Naive thymus-derived CD8-positive, alpha-beta T cell (primary cell): ENCODE data around the gene WDR18. TPM values are rescaled to one million over a fixed set of nuclear protein-coding genes. Genes with fewer than 3 reads are reported as not detected.
A peak's percentile ranks its signal among the peaks of the same experiment; 100 is the strongest.

Source experiments
- ATAC-seq, 2 donors: fragments of 150-1000 bp; cut with Tn5 transposase in 1 of 2; sonication (Bioruptor Pico), chemical (Tn5 transposase) in 1 of 2; 1 replicate in 1 of 2; 2 replicates in 1 of 2; pipeline ENCODE4 v1.10.0; 2021; ENCODE audit warnings: mild to moderate bottlenecking in 2 of 2, moderate library complexity in 2 of 2
- POLR2A ChIA-PET: fragments of 350-600 bp; sonication (Branson Sonifier 250); formaldehyde crosslinking; loops from one replicate; lab custom pipeline; 2021; ENCODE audit warnings: antibody characterized with exemption; lab: Charles Lee
- DNase-seq, 10 donors: peaks; one replicate each; pipeline versions ENCODE4 v3.0.0 to v3.0.0-alpha.2; 2020 to 2022
- H3K27ac Mint-ChIP-seq, 10 donors: one replicate each; pipeline ENCODE4 v1.8.0; 2020 to 2022; ENCODE audit warnings: mild to moderate bottlenecking in 10 of 10, mixed read lengths in 10 of 10, moderate library complexity in 4 of 10, inconsistent platforms in 1 of 10
- H3K27me3 Mint-ChIP-seq, 5 donors: one replicate each; pipeline ENCODE4 v1.8.0; 2021 to 2022; ENCODE audit warnings: mixed read lengths in 5 of 5
- H3K36me3 Mint-ChIP-seq, 3 donors: one replicate each; pipeline ENCODE4 v1.8.0; 2020 to 2022; ENCODE audit warnings: mixed read lengths in 3 of 3, mild to moderate bottlenecking in 2 of 3, inconsistent platforms in 1 of 3
- H3K4me1 Mint-ChIP-seq, 4 donors: one replicate each; pipeline ENCODE4 v1.8.0; 2021 to 2022; ENCODE audit warnings: mixed read lengths in 4 of 4
- H3K4me3 Mint-ChIP-seq, 10 donors: one replicate each; pipeline ENCODE4 v1.8.0; 2020 to 2022; ENCODE audit warnings: mild to moderate bottlenecking in 10 of 10, mixed read lengths in 10 of 10, moderate library complexity in 6 of 10, inconsistent platforms in 1 of 10
- H3K9me3 Mint-ChIP-seq, 9 donors: one replicate each; pipeline ENCODE4 v1.8.0; 2020 to 2022; ENCODE audit warnings: mixed read lengths in 9 of 9, mild to moderate bottlenecking in 3 of 9, inconsistent platforms in 1 of 9, moderate library complexity in 1 of 9
- polyA plus RNA-seq, 3 donors: library from polyadenylated mRNA; unstranded; fragments of 300-500 nt; fragmentation: Illumina TruSeq; gene quantifications; one replicate each; pipeline ENCODE4 v1.2.3, GENCODE V29; 2021
- total RNA-seq, 8 experiments: library from RNA in 2 of 8; stranded (reverse) in 2 of 8; gene quantifications; one replicate each; pipeline ENCODE4 v1.2.3 and lab custom pipeline; 2021 to 2026

WDR18 gene
- total and polyA plus RNA-seq, 5 experiments from 2014 or later: 50.6 to 72.7 (median 54.1) TPM

DNA sequence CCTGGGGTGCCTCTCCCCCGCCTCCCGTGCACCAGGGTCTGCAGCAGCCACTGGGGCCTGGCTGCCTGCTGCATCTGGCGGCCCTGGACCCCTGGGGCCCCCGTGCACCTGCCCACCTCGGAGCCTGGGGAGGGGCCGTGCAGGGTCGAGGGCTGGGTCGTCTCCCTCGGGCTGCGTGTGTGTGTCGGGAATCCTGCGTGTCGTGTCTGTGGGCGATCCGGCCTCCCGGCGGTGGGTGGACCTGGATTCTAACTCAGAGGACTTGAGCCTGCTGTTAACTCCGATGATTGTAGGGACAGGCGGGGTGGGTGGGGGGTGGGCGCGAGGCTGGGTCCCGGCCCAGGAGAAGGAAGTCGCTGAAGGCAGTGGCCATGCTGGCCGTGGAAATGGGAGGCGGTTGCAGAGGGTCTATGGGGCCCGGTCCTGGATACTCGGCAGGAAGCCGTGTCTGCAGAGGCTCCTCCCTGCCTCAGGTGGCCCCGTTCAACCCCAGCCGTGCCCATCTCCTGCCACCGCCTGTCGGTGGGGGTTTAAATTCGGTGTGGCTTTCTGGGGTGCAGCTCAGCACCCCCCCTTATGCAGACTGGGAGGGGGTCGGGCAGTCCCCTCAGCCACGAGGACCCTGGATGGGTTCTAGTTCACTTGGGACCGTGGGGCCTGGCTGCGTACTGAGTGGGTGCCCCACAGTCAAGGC, 9.4 kb upstream of the WDR18 start:
- ATAC-seq: no peak
- Mint-ChIP-seq H3K27me3 (no peaks in the 10 kb centered on the region), H3K9me3 (peaks cover 0 to 9% (median 0%) of the 10 kb centered on the region in 9 donors), H3K4me1 (no peaks in the 10 kb centered on the region), H3K27ac (no peak overlapping the region), H3K36me3 (peaks cover 2 to 14% (median 4%) of the 10 kb centered on the region in 3 donors), H3K4me3 (no peak overlapping the region)
- DNase-seq: no peak
- POLR2A ChIA-PET: no interaction called here

DNA sequence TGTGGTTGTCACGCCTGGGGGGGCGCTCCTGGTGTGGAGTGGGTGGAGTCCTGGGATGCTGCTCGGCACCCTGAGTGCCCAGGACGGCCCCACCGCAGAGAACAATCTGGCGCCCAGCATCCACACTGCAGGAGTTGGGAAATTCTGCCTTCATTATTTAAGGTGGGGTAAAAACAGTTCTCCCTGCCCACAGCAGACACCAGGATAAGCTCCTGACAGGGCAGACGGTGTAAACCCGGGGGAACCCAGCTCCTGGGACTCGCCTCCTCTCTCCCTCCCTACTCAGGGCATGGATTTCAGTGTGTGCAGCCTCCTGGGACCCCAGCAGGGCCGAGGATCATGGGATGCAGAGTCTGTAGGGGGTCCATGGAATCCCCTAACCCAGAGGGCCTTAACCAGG, 7.7 kb upstream of the WDR18 start:
- no peak for DNase-seq
- H3K27ac Mint-ChIP-seq: no peak overlapping the region
- no peaks in the 10 kb centered on the region for H3K27me3 Mint-ChIP-seq
- peaks cover 0 to 4% (median 2%) of the 10 kb centered on the region in 3 donors for H3K36me3 Mint-ChIP-seq
- POLR2A ChIA-PET: no interaction called here
- no peaks in the 10 kb centered on the region for H3K4me1 Mint-ChIP-seq
- no peak overlapping the region for H3K4me3 Mint-ChIP-seq
- no peaks in the 10 kb centered on the region for H3K9me3 Mint-ChIP-seq
- no peak for ATAC-seq

DNA sequence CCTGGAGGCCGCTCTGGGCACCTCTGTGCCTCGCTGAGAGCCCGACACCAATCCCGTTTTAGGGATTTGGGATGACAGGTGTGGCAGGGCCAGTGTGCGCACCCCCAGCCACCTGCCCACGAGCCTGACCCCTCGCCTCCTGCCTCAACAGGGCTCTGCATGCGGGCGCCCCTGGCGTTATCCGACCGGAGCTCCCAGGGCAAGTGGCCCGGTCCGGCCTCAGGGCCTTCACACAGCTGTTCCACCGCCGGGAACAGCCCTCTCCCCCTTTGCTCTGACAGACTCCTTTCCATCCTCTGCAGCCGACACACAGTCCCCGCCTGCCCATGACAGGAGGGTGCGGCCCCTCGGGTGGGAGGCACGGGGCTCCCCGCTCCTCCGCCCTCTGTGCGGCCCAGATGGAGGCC, 7.1 kb upstream of the WDR18 start:
- Mint-ChIP-seq H3K9me3 (no peaks in the 10 kb centered on the region), H3K4me1 (no peaks in the 10 kb centered on the region), H3K27me3 (no peaks in the 10 kb centered on the region), H3K27ac (no peak overlapping the region), H3K36me3 (peaks cover 0 to 4% (median 2%) of the 10 kb centered on the region in 3 donors), H3K4me3 (no peak overlapping the region)
- no peak for DNase-seq
- POLR2A ChIA-PET: no interaction called here
- ATAC-seq: no peak

DNA sequence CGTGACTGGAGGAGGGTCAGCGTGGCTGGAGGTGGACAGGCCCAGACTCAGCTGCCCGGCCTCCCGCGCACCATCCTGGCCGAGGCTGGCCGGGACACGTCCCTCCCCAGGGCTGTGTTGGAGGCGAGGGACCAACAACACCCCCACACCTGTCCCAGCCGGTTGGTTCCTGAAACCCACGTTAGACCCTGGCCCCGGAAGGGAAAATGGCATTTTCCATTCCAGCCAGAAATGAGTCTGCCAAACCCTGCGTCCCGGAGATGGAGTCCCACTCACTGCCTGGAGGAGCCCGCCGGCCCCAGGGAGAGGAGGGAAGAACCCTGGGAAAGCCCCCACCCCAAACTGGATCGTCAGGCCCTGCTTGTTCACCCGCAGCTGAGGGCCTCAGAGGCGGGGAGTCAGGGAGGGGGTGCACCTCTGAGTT, 4.8 kb upstream of the WDR18 start:
- no peak overlapping the region for H3K27ac Mint-ChIP-seq
- no peak for ATAC-seq
- no peak overlapping the region for H3K4me3 Mint-ChIP-seq
- H3K4me1 Mint-ChIP-seq: peaks cover 2 to 9% (median 6%) of the 10 kb centered on the region in 4 donors
- no peaks in the 10 kb centered on the region for H3K27me3 Mint-ChIP-seq
- no peak for DNase-seq
- no peaks in the 10 kb centered on the region for H3K9me3 Mint-ChIP-seq
- POLR2A ChIA-PET: interaction anchor here (5.7 kb wide), 1 partner anchor 57 kb away, joined by 101 read pairs; no protein-coding TSS in a partner anchor
- H3K36me3 Mint-ChIP-seq: no peaks in the 10 kb centered on the region

DNA sequence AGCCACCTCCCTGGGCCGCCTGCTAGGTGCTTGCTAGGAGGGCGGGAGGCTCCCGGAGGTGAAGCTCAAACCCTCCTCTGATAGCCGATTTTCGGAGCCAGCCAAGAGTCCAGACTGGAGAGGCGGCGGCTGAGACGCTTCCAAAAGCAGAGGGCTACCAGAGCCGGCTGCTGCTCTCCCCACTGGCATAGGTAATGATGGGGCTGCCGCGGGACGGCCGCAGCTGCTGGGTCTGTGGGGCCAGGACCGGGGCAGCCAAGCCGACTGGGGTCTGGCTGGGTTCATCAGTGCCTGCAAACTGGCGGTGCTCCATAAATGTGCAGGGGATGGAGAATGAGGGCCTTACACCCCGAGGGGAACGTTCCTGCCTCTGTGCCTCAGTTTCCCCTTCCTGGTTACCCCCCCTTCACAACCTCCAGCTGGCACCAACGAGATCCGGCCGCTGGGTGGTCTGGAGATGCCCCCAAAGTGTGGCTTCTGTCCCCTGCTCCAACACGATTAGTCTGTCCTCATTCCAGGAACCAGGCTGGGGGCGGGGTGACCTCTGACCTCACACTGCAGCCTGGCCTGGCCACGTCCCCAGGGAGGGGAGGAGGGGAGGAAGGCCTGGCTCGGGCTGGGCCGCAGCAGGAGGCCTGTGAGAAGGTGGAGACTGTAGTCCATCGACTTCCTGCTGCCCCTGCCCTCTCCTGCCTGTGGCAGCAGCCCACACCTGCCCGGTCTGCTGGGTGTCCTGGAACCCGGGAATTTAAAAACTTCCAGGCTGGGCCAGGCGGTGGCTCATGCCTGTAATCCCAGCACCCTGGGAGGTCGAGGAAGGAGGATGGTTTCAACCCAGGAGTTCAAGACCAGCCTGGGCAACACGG, 3.8 kb upstream of the WDR18 start:
- no peak overlapping the region for H3K4me3 Mint-ChIP-seq
- peak overlapping the region in 1 of 10 donors; percentile 21 for H3K27ac Mint-ChIP-seq
- no peaks in the 10 kb centered on the region for H3K27me3 Mint-ChIP-seq
- POLR2A ChIA-PET: interaction anchor here (5.7 kb wide), 1 partner anchor 58 kb away, joined by 101 read pairs; no protein-coding TSS in a partner anchor
- H3K36me3 Mint-ChIP-seq: no peaks in the 10 kb centered on the region
- no peaks in the 10 kb centered on the region for H3K9me3 Mint-ChIP-seq
- DNase-seq (no peak), ATAC-seq (no peak)
- H3K4me1 Mint-ChIP-seq: peaks cover 9 to 18% (median 15%) of the 10 kb centered on the region in 4 donors

DNA sequence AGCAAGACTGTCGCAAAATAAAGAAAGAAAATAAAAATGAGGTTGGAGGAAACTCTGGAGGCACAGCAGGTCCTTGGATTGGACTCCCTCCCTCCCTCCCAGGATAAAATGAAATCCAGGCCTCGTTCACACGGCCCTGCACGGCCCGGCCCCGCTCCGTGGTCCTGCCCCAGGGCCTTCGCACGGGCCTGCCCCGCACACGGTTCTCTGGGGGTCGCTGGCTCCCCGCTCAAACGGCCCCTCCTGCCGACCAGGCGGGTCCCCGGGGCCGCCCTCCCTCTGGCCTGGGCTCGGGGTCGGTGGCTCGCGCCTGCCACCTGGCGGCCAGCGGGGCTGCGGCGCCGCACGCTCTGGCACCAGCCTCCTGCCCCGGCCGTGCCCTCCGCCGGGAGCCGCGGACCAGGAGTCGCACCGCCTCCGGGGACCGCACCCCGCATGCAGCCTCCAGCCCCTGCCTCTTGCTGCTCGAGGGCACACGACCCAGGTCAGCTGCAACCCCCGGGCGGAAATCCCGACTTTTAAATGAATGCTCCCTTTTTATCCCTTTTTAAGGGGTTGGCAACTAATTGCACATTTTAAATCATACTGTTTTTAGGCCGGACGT, 1.5 kb upstream of the WDR18 start:
- Mint-ChIP-seq H3K9me3 (no peaks in the 10 kb centered on the region), H3K27me3 (no peaks in the 10 kb centered on the region), H3K4me3 (peak overlapping the region in 8 of 10 donors; percentile 19 to 43 (median 30)), H3K4me1 (peaks cover 11 to 23% (median 20%) of the 10 kb centered on the region in 4 donors), H3K36me3 (peaks cover 0 to 7% (median 0%) of the 10 kb centered on the region in 3 donors), H3K27ac (peak overlapping the region in 4 of 10 donors; percentile 43 to 76 (median 60))
- POLR2A ChIA-PET: interaction anchor here (0.6 to 5.7 kb wide), 5 partner anchors 39 to 104 kb away, joined by 3 to 101 read pairs (median 14); partner anchors contain the start of genes ARHGAP45, RNU6-2 and TMEM259
- DNase-seq (peak; percentile 42 to 87 (median 75)), ATAC-seq (peak; percentile 74 to 78)

DNA sequence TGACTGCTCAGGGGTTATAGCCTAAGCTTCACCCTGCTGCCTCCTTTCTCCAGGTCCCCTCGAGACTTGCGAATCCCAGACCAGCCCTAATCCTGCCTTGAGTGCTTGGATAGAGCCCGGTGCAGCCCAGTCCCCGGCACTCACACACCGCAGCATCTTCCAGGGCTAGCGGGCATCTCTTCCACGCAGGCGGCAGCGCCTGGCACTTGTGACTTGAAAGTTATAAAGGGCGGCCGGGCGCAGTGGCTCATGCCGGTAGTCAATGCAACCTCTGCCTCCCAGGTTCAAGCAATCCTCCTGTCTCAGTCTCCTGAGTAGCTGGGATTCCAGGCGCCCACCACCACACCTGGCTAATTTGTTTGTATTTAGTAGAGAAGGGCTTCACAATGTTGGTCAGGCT, 1.9 kb downstream of the WDR18 start:
- ATAC-seq: no peak
- Mint-ChIP-seq H3K9me3 (no peaks in the 10 kb centered on the region), H3K27me3 (no peaks in the 10 kb centered on the region), H3K27ac (peak overlapping the region in 4 of 10 donors; percentile 25 to 96 (median 56)), H3K4me3 (peak overlapping the region in 9 of 10 donors; percentile 16 to 99 (median 89)), H3K4me1 (peaks cover 12 to 28% (median 20%) of the 10 kb centered on the region in 4 donors), H3K36me3 (peaks cover 0 to 15% (median 0%) of the 10 kb centered on the region in 3 donors)
- POLR2A ChIA-PET: interaction anchor here (0.6 to 4.7 kb wide), 5 partner anchors 10 to 283 kb away, joined by 3 to 42 read pairs (median 4); partner anchors contain the start of gene CIRBP
- no peak for DNase-seq

DNA sequence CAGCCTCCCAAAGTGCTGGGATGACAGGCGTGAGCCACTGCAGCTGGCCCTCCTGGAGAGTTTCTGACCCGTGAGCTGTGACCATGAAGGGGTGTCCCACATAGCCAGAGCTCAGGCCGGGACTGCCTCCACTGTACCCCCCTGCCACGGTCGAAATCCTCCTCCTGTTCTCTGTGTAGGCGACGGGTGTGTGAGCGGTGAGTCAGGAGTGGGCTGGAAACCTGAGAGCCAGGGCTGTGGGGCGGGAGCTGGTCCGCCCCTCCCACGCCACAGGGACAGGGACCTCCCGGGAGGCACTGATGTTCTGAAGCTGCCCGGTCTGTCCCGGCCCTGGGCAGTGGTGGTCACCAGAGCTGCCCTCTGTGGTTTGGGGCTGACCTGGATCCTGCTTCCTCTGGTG, 3.9 kb downstream of the WDR18 start:
- Mint-ChIP-seq H3K27me3 (no peaks in the 10 kb centered on the region), H3K4me3 (no peak overlapping the region), H3K9me3 (no peaks in the 10 kb centered on the region), H3K4me1 (peaks cover 12 to 25% (median 19%) of the 10 kb centered on the region in 4 donors), H3K36me3 (peaks cover 0 to 19% (median 0%) of the 10 kb centered on the region in 3 donors), H3K27ac (peak overlapping the region in 2 of 10 donors; percentile 41 to 49)
- DNase-seq (no peak), ATAC-seq (no peak)
- POLR2A ChIA-PET: interaction anchor here (0.6 to 4.7 kb wide), 3 partner anchors 8 to 102 kb away, joined by 3 to 42 read pairs (median 4); no protein-coding TSS in a partner anchor

DNA sequence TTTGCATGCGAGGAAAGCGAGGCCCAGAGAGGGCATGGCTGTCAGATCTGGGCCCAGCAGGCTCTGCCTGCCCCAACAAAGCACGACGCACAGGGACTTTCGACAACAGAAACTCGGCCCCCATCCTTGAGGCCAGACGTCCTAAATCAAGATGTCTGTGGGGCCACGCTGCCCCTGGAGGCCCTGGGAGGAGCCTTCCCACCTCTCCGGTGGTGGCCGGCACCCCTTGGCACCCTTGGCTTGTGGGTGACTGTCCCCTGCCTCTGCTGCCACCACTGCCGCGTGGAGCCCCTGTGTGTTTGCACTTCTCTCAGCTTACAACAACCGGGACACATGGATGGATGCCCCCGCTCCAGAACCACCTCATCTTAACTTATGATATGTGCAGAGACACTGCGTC, 4.4 kb downstream of the WDR18 start:
- no peak overlapping the region for H3K4me3 Mint-ChIP-seq
- no peak for DNase-seq
- H3K9me3 Mint-ChIP-seq: no peaks in the 10 kb centered on the region
- H3K27ac Mint-ChIP-seq: peak overlapping the region in 1 of 10 donors; percentile 39
- H3K36me3 Mint-ChIP-seq: peaks cover 0 to 19% (median 0%) of the 10 kb centered on the region in 3 donors
- no peak for ATAC-seq
- no peaks in the 10 kb centered on the region for H3K27me3 Mint-ChIP-seq
- POLR2A ChIA-PET: interaction anchor here (0.6 kb wide), 1 partner anchor 102 kb away, joined by 4 read pairs; no protein-coding TSS in a partner anchor
- peaks cover 12 to 24% (median 19%) of the 10 kb centered on the region in 4 donors for H3K4me1 Mint-ChIP-seq

DNA sequence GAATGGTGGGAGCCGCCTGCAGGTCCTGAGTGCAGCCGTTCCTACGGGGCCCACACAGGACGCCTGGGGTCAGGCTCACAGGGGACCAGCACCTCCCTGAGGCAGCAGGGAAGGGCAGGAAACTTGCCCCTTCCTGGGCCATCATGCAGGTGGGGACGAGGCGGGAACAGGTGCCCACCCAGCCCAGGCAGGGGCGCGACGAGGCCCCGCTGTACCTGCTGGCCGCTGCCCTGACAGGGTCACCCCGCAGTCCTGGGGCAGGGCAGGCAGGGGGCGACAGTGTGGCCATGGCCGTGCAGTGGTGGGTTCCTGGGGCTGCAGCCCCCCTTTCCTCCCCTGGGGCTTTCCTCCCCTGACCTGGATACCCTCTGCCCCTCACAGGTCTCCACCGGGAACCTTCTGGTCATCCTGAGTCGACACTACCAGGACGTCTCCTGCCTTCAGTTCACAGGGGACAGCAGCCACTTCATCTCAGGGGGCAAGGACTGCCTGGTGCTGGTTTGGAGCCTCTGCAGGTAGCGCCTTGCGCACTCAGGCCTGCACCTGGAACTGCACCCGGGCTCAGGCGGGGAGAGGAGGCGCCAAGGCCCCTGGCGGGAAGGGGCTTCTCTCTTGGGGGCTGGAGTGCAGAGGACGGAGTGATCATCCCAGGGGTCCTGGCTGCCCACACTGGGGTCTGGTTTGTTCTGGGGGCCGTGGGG, 5.4 kb downstream of the WDR18 start:
- Mint-ChIP-seq H3K9me3 (no peaks in the 10 kb centered on the region), H3K4me3 (no peak overlapping the region), H3K27me3 (no peaks in the 10 kb centered on the region), H3K27ac (peak overlapping the region in 1 of 10 donors; percentile 44), H3K4me1 (peaks cover 8 to 18% (median 13%) of the 10 kb centered on the region in 4 donors), H3K36me3 (peaks cover 0 to 19% (median 0%) of the 10 kb centered on the region in 3 donors)
- ATAC-seq (no peak), DNase-seq (no peak)
- POLR2A ChIA-PET: interaction anchor here (0.5 kb wide), 1 partner anchor 8 kb away, joined by 5 read pairs; no protein-coding TSS in a partner anchor

DNA sequence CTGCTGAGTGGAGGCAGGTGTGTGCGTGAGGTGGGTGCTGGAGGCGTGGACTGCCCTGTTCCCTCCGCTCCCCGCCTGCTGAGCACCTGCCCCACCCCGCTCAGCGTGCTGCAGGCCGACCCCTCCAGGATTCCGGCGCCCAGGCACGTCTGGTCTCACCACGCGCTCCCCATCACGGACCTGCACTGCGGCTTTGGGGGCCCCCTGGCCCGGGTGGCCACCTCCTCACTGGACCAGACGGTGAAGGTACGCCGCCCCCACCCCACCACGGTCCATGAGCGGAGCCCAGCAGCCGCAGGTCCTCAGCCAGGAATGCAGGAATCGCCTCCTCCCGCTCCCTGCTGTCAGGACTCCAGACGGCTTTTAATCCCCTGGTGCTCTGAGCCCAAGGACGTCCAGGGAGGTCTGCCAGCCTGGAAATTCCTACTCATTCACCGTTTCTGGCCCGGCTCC, 6.0 kb downstream of the WDR18 start:
- Mint-ChIP-seq H3K27ac (peak overlapping the region in 2 of 10 donors; percentile 40 to 57), H3K9me3 (no peaks in the 10 kb centered on the region), H3K4me3 (no peak overlapping the region), H3K36me3 (peaks cover 0 to 19% (median 0%) of the 10 kb centered on the region in 3 donors), H3K4me1 (peaks cover 3 to 12% (median 6%) of the 10 kb centered on the region in 4 donors), H3K27me3 (no peaks in the 10 kb centered on the region)
- DNase-seq: no peak
- no peak for ATAC-seq
- POLR2A ChIA-PET: interaction anchor here (0.6 kb wide), 1 partner anchor 28 kb away, joined by 6 read pairs; no protein-coding TSS in a partner anchor
